T-cell (primary cell): ENCODE measurements around the gene COL6A3. TPM values are rescaled to one million over a fixed set of nuclear protein-coding genes. Genes with fewer than 3 reads are reported as not detected.

ENCODE experiments used
- ATAC-seq, 4 experiments: fragments of 200-7000 bp in 3 of 4; fragments of 150-1000 bp in 1 of 4; cut with Tn5 transposase; replicated peaks in 1 of 4; 1 replicate in 3 of 4; 2 replicates in 1 of 4; pipeline ENCODE4 v1.10.0; 2021; ENCODE audit warnings: moderate library complexity in 3 of 4, mild to moderate bottlenecking in 2 of 4, moderate number of reproducible peaks in 1 of 4
- CTCF ChIA-PET, 2 donors: fragments of 300-600 bp; sonication (Branson Sonifier 250); formaldehyde crosslinking; loops; one replicate each; lab custom pipeline; 2022; ENCODE audit warnings: antibody characterized with exemption in 2 of 2; lab: Charles Lee
- POLR2A ChIA-PET, 2 donors: fragments of 300-600 bp; sonication (Branson Sonifier 250); formaldehyde crosslinking; loops; one replicate each; lab custom pipeline; 2022; ENCODE audit warnings: antibody characterized with exemption in 2 of 2; lab: Charles Lee
- DNase-seq, 35 experiments: peaks; one replicate each; pipeline versions ENCODE4 v3.0.0 to v3.0.0-alpha.2; 2013 to 2023
- H3K27ac ChIP-seq: one replicate; pipeline ENCODE4 v1.5.1; 2013; ENCODE audit warnings: low read length
- H3K27me3 ChIP-seq, 2 experiments: replicated peaks in 1 of 2; 1 replicate in 1 of 2; 2 replicates in 1 of 2; pipeline versions ENCODE4 v1.6.1 to v1.7.0; 2013; ENCODE audit warnings: low read length in 1 of 2, mixed read lengths in 1 of 2; ENCODE audit not compliant: control insufficient read depth in 2 of 2, insufficient read depth in 2 of 2; ENCODE audit errors: extremely low read depth in 1 of 2
- H3K36me3 ChIP-seq, 2 donors: 1 replicate in 1 of 2; 2 replicates in 1 of 2; pipeline versions ENCODE4 v1.6.1 to v1.7.0; 2013; ENCODE audit warnings: low read length in 1 of 2; ENCODE audit not compliant: control insufficient read depth in 2 of 2, insufficient read depth in 1 of 2; ENCODE audit errors: extremely low read depth in 1 of 2
- H3K4me1 ChIP-seq, 2 experiments: 1 replicate in 1 of 2; 2 replicates in 1 of 2; pipeline versions ENCODE4 v1.6.1 to v1.7.0; 2013; ENCODE audit warnings: low read length in 2 of 2, mixed read lengths in 1 of 2; ENCODE audit not compliant: insufficient read depth in 2 of 2, control insufficient read depth in 1 of 2; ENCODE audit errors: extremely low read depth in 1 of 2
- H3K4me3 ChIP-seq, 2 donors: 1 replicate in 1 of 2; 2 replicates in 1 of 2; pipeline versions ENCODE4 v1.5.1 to v1.7.0; 2013; ENCODE audit warnings: mild to moderate bottlenecking in 2 of 2, low read length in 1 of 2, moderate library complexity in 1 of 2; ENCODE audit not compliant: control insufficient read depth in 1 of 2; ENCODE audit errors: extremely low read depth in 1 of 2
- H3K9me3 ChIP-seq: 2 replicates; pipeline ENCODE4 v1.7.0; 2013
- H3K27ac Mint-ChIP-seq, 2 donors: one replicate each; pipeline ENCODE4 v1.8.0; 2020 to 2021; ENCODE audit warnings: mild to moderate bottlenecking in 2 of 2, mixed read lengths in 2 of 2
- H3K27me3 Mint-ChIP-seq, 2 donors: one replicate each; pipeline ENCODE4 v1.8.0; 2021 to 2022; ENCODE audit warnings: mixed read lengths in 2 of 2
- H3K36me3 Mint-ChIP-seq: one replicate; pipeline ENCODE4 v1.8.0; 2021; ENCODE audit warnings: mixed read lengths
- H3K4me1 Mint-ChIP-seq, 3 donors: one replicate each; pipeline ENCODE4 v1.8.0; 2020 to 2022; ENCODE audit warnings: mixed read lengths in 3 of 3, mild to moderate bottlenecking in 1 of 3
- H3K4me3 Mint-ChIP-seq, 3 donors: one replicate each; pipeline ENCODE4 v1.8.0; 2020 to 2022; ENCODE audit warnings: mild to moderate bottlenecking in 3 of 3, mixed read lengths in 3 of 3, moderate library complexity in 3 of 3
- H3K9me3 Mint-ChIP-seq, 3 donors: one replicate each; pipeline ENCODE4 v1.8.0; 2020 to 2022; ENCODE audit warnings: mixed read lengths in 3 of 3
- WGBS: methylation state at CpG from one replicate; pipeline ENCODE4 v1.1.5; 2013; ENCODE audit warnings: missing lambda C conversion rate; ENCODE audit not compliant: insufficient coverage; 5-methylcytosine and 5-hydroxymethylcytosine counted together
- total RNA-seq, 35 experiments: library from RNA in 6 of 35; stranded (reverse) in 6 of 35; fragments of 120-200 nt in 1 of 35; gene quantifications; one replicate each; pipeline versions ENCODE4 v1.2.1 to v1.2.4 and lab custom pipeline; 2013 to 2026

The COL6A3 gene
- total RNA-seq, 5 donors from 2014 or later (not counting 1 experiment from before 2014, with no cell fraction given) = 1.5 to 2.9 (median 2.5) TPM

GRCh38 chr2:237455764-237456163 lies 41.8 kb upstream of the COL6A3 start:
- no peaks in the 10 kb centered on the region for H3K9me3 ChIP-seq
- ATAC-seq (no peak), DNase-seq (no peak)
- H3K27me3 ChIP-seq = peaks cover 0 to 5% of the 10 kb centered on the region in 2 experiments
- no CpG with 5 or more reads among the region's 5 CpGs for WGBS
- H3K4me3 Mint-ChIP-seq = no peak overlapping the region
- POLR2A ChIA-PET = interaction anchor here in 1 of 2 donors (0.8 kb wide), 1 partner anchor 20 kb away, joined by 3 read pairs; no protein-coding TSS in a partner anchor
- H3K27me3 Mint-ChIP-seq = no peaks in the 10 kb centered on the region
- H3K4me3 ChIP-seq = no peak overlapping the region
- H3K9me3 Mint-ChIP-seq = no peaks in the 10 kb centered on the region
- H3K27ac ChIP-seq = no peak overlapping the region
- no peak overlapping the region for H3K27ac Mint-ChIP-seq
- CTCF ChIA-PET = no interaction called here
- H3K4me1 Mint-ChIP-seq = peaks cover 12 to 17% (median 12%) of the 10 kb centered on the region in 3 donors
- peaks cover 0 to 3% of the 10 kb centered on the region in 2 experiments for H3K4me1 ChIP-seq
- H3K36me3 ChIP-seq = no peaks in the 10 kb centered on the region
- H3K36me3 Mint-ChIP-seq = no peaks in the 10 kb centered on the region

GRCh38 chr2:237453671-237454070 lies 39.7 kb upstream of the COL6A3 start:
- Mint-ChIP-seq H3K27ac (no peak overlapping the region), H3K4me1 (peaks cover 15 to 26% (median 18%) of the 10 kb centered on the region in 3 donors), H3K9me3 (no peaks in the 10 kb centered on the region), H3K36me3 (no peaks in the 10 kb centered on the region), H3K4me3 (no peak overlapping the region), H3K27me3 (no peaks in the 10 kb centered on the region)
- ChIA-PET POLR2A (interaction anchor here in 1 of 2 donors (0.6 kb wide), 1 partner anchor 17 kb away, joined by 3 read pairs; no protein-coding TSS in a partner anchor), CTCF (no interaction called here)
- WGBS = no CpG with 5 or more reads among the region's 3 CpGs
- no peak overlapping the region for H3K27ac ChIP-seq
- H3K4me1 ChIP-seq = peaks cover 7 to 13% of the 10 kb centered on the region in 2 experiments
- peaks cover 0 to 5% of the 10 kb centered on the region in 2 experiments for H3K27me3 ChIP-seq
- no peak overlapping the region for H3K4me3 ChIP-seq
- ATAC-seq (no peak), DNase-seq (no peak)
- no peaks in the 10 kb centered on the region for H3K36me3 ChIP-seq
- H3K9me3 ChIP-seq = no peaks in the 10 kb centered on the region

- Histone ChIP-seq H3K4me1 (peaks cover 4 to 13% of the 10 kb centered on the region in 2 experiments), H3K27ac (no peak overlapping the region), H3K36me3 (no peaks in the 10 kb centered on the region), H3K4me3 (no peak overlapping the region), H3K27me3 (peaks cover 0 to 5% of the 10 kb centered on the region in 2 experiments), H3K9me3 (no peaks in the 10 kb centered on the region)
- Mint-ChIP-seq H3K4me1 (peaks cover 7 to 18% (median 10%) of the 10 kb centered on the region in 3 donors), H3K27me3 (no peaks in the 10 kb centered on the region), H3K36me3 (no peaks in the 10 kb centered on the region), H3K4me3 (no peak overlapping the region), H3K9me3 (no peaks in the 10 kb centered on the region), H3K27ac (no peak overlapping the region)
- ChIA-PET CTCF (no interaction called here), POLR2A (no interaction called here)
- WGBS = 94% methylated on average over 2 of the region's 3 CpGs
- ATAC-seq (no peak), DNase-seq (no peak)
Measured at GRCh38 chr2:237452861-237453260, 38.9 kb upstream of the COL6A3 start.

GRCh38 chr2:237451643-237452469 lies 37.9 kb upstream of the COL6A3 start:
- Mint-ChIP-seq H3K27ac (no peak overlapping the region), H3K4me1 (peaks cover 9 to 18% (median 10%) of the 10 kb centered on the region in 3 donors), H3K4me3 (no peak overlapping the region), H3K27me3 (no peaks in the 10 kb centered on the region), H3K36me3 (no peaks in the 10 kb centered on the region), H3K9me3 (no peaks in the 10 kb centered on the region)
- ATAC-seq (no peak), DNase-seq (no peak)
- H3K36me3 ChIP-seq = no peaks in the 10 kb centered on the region
- no peak overlapping the region for H3K4me3 ChIP-seq
- H3K9me3 ChIP-seq = no peaks in the 10 kb centered on the region
- ChIA-PET POLR2A (no interaction called here), CTCF (interaction anchor here in 1 of 2 donors (0.6 kb wide), 1 partner anchor 10 kb away, joined by 3 read pairs; no protein-coding TSS in a partner anchor)
- peaks cover 0 to 5% of the 10 kb centered on the region in 2 experiments for H3K27me3 ChIP-seq
- H3K27ac ChIP-seq = no peak overlapping the region
- 94% methylated on average over 7 of the region's 20 CpGs for WGBS
- peaks cover 4 to 13% of the 10 kb centered on the region in 2 experiments for H3K4me1 ChIP-seq

- H3K27ac Mint-ChIP-seq = no peak overlapping the region
- Histone ChIP-seq H3K4me3 (no peak overlapping the region), H3K4me1 (peaks cover 4 to 16% of the 10 kb centered on the region in 2 experiments), H3K36me3 (no peaks in the 10 kb centered on the region), H3K27me3 (peaks cover 0 to 5% of the 10 kb centered on the region in 2 experiments), H3K9me3 (no peaks in the 10 kb centered on the region), H3K27ac (no peak overlapping the region)
- H3K4me1 Mint-ChIP-seq = peaks cover 9 to 18% (median 10%) of the 10 kb centered on the region in 3 donors
- H3K4me3 Mint-ChIP-seq = no peak overlapping the region
- no peaks in the 10 kb centered on the region for H3K27me3 Mint-ChIP-seq
- DNase-seq = no peak
- ChIA-PET CTCF (interaction anchor here in 1 of 2 donors (0.6 kb wide), 1 partner anchor 236 kb away, joined by 3 read pairs; no protein-coding TSS in a partner anchor), POLR2A (no interaction called here)
- no peaks in the 10 kb centered on the region for H3K9me3 Mint-ChIP-seq
- WGBS = 93% methylated on average over 6 of the region's 13 CpGs
- ATAC-seq = no peak
- no peaks in the 10 kb centered on the region for H3K36me3 Mint-ChIP-seq
Measured at GRCh38 chr2:237450583-237450982, 36.6 kb upstream of the COL6A3 start.

- H3K36me3 Mint-ChIP-seq = no peaks in the 10 kb centered on the region
- DNase-seq (no peak), ATAC-seq (no peak)
- Histone ChIP-seq H3K27me3 (peaks cover 0 to 1% of the 10 kb centered on the region in 2 experiments), H3K4me1 (peaks cover 4 to 17% of the 10 kb centered on the region in 2 experiments), H3K27ac (no peak overlapping the region), H3K9me3 (no peaks in the 10 kb centered on the region), H3K4me3 (no peak overlapping the region), H3K36me3 (no peaks in the 10 kb centered on the region)
- H3K4me1 Mint-ChIP-seq = peaks cover 9 to 18% (median 14%) of the 10 kb centered on the region in 3 donors
- H3K27ac Mint-ChIP-seq = no peak overlapping the region
- ChIA-PET POLR2A (no interaction called here), CTCF (interaction anchor here in 1 of 2 donors (0.7 kb wide), 2 partner anchors 15 to 27 kb away, joined by 4 to 8 read pairs; no protein-coding TSS in a partner anchor)
- H3K4me3 Mint-ChIP-seq = no peak overlapping the region
- no peaks in the 10 kb centered on the region for H3K27me3 Mint-ChIP-seq
- 100% methylated on average over 2 of the region's 6 CpGs for WGBS
- no peaks in the 10 kb centered on the region for H3K9me3 Mint-ChIP-seq
Measured at GRCh38 chr2:237450108-237450507, 36.1 kb upstream of the COL6A3 start.
